HG02610 (cell line): ENCODE data around the gene FAM222B.
"Not testable (repeated sequence)": the region's sequence is repeated elsewhere in the genome, so short reads cannot be mapped to it uniquely, and the experiment has no call there.

ENCODE experiments used
- ATAC-seq: cut with Tn5 transposase; IDR thresholded peaks from one replicate; pipeline ENCODE4 v1.9.1; 2021; ENCODE audit warnings: mild to moderate bottlenecking, moderate library complexity; ENCODE audit not compliant: unreplicated experiment

The FAM222B gene, protein sequence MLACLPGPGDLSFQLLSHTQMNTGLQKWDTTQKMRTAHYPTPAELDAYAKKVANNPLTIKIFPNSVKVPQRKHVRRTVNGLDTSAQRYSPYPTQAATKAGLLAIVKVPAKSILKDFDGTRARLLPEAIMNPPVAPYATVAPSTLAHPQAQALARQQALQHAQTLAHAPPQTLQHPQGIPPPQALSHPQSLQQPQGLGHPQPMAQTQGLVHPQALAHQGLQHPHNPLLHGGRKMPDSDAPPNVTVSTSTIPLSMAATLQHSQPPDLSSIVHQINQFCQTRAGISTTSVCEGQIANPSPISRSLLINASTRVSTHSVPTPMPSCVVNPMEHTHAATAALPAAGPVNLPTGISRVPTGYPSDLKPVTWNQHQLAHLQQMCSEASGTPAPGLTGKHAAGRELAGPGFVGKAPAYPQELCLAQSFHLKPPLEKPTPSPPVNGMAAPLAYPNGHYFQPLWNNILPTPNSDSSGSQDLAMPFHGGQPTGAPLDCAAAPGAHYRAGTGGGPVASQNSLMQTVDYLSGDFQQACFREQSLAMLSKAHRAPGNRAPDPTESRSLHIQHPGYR

GRCh38 chr17:28842282-28843012, at the start of gene FAM222B:
Gene FAM222B (minus strand): TSS chr17:28842790. CDS start chr17:28766667, 76,123 bp downstream.
- ATAC-seq = peak; percentile 84

DNA sequence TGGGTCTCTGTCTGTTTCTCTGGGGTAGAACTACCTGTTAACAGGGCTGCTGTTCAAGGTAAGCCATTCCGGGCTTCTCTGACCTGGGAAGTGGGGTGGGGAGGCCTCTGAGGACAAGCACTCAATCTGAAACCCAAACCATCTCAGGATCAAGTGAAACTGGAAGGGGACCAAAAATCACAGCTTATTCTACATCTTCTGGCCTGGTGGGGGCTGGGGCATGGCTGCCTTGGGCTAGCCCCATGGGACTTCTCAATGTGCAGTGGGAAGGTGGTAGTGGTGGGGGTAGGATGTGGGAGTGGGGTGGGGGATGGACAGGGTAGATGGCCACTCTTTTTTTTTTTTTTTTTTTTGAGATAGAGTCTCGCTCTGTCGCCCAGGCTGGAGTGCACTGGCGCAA, 49.4 kb upstream of the FAM222B start:
- no peak for ATAC-seq

DNA sequence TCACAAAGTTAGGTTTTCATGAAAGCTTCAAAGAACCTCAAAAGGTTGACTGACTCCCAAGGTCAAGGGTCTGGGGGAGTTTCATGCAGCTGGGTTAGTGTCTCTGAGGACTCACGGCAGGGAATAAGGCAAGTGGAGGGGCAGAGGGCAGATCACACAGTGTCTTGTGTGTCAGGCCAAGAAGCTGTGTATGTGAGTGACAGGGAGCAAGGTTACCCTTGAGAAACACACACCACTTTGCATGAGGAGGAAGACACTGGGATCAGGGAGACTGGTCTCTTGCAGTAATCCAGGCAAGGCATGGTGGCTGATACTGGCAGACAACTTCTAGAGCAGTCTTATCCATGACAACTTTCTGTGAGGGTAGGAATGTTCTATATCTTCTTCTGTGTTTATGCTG, 48.6 kb upstream of the FAM222B start:
- no peak for ATAC-seq

GRCh38 chr17:28889996-28890395, 47.4 kb upstream of the FAM222B start:
- no peak for ATAC-seq

- no peak for ATAC-seq
Observed at GRCh38 chr17:28888832-28889231, 46.2 kb upstream of the FAM222B start.

- no peak for ATAC-seq
Observed at GRCh38 chr17:28887871-28888471, 45.4 kb upstream of the FAM222B start.

- no peak for ATAC-seq
Observed at GRCh38 chr17:28885951-28886350, 43.4 kb upstream of the FAM222B start.

- ATAC-seq = no peak
Observed at GRCh38 chr17:28885363-28885762, 42.8 kb upstream of the FAM222B start.

- ATAC-seq = no peak
Observed at GRCh38 chr17:28883967-28884702, 41.5 kb upstream of the FAM222B start.

GRCh38 chr17:28882154-28882895, 39.7 kb upstream of the FAM222B start:
- no peak for ATAC-seq

DNA sequence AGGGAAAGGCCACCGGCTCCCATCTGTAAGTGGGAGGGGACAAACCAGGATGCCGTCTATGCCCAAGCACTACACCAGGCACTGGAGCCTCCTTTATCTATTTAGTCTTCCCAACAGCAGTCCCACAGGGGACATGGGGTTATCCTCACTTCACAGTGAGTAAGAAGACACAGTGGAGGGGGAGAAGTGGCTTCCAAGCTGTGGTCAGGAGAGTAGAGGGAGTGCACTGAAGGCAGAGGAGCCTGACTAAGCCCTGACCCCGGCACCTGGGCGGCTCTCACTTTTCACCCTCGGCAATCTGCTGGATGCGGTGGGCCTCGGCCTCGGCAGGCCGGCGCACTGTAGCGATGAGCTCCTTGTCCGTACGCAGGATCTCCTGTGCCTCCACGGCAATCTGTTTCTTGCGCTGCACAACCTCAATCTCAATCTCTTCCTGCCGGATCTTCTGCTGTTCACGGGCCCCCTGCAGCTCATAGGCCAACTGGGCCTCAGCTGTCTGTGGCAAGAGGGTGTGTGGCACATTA, 39.0 kb upstream of the FAM222B start:
- no peak for ATAC-seq

DNA sequence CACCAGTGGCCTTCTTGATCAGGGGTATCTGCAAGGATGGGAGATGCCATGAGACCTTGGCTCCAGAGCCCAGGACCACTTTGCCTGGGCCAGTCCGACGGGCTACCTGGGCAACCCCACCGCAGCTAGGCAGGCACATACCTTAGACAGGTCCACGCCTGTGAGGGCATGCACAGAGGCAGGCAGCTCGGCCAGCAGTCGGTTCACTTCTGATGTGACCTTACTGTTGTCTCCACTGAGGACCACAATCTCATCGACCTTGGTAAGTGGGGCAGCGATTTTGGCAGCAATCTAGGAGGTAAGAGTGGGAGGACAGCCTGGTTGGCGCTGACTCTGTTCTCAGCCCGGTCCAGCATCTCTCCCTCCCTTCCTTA, 38.0 kb upstream of the FAM222B start:
- no peak for ATAC-seq

DNA sequence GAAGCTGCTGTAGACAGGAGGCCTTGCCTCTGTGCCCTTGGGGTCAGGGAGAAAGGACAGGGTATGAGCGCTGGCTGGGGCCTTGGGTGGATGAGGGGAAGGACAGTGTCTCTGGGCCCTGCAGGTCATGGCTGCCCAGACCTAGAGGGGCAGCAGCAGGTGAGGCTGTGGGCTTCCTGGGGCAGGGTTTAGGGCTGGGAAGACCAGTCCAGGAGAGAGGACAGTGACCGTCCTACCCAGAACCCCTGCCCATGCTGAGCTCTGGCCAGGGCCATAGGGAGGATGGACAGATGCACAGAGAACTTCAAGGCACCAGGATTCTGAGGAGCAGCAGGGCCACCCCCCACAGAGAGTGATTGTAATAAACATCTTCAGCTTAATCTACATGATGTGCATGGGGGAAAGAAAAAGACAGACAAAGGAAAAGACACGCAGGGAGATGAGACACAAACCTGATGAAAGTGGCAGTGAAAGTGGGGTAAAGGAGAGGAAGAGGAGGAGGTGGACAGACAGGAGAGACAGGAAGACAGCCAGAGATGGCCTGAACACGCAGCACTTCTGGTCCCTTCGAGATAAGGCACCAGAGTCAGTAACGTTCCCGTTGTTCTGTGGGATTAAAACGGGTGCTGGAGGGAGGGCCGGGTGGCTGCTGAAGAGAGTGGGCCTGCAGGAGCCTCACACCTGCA, 37.4 kb upstream of the FAM222B start:
- ATAC-seq = no peak

DNA sequence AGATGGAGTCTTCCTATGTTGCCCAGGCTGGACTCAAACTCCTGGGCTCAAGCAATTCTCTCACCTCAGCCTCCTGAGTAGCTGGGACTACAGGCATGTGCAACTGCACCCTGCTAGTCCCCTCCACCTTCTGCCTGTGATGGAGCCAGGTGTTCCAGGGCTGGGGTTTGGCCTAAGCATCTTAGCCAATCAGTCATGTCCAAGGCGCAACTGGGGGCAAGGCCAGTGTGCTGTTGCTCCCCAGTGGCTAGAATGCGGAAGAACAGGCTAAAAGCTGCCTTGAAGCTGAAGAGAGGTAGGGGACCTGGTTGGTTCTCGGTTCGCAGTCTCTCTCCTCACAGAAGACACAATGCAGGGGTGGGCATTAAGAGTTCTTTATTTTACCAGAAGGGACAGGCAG, 36.4 kb upstream of the FAM222B start:
- ATAC-seq = no peak

GRCh38 chr17:28878158-28878910, 35.7 kb upstream of the FAM222B start:
- ATAC-seq = no peak

- ATAC-seq = not testable (repeated sequence)
Observed at GRCh38 chr17:28877150-28877711, 34.6 kb upstream of the FAM222B start.

DNA sequence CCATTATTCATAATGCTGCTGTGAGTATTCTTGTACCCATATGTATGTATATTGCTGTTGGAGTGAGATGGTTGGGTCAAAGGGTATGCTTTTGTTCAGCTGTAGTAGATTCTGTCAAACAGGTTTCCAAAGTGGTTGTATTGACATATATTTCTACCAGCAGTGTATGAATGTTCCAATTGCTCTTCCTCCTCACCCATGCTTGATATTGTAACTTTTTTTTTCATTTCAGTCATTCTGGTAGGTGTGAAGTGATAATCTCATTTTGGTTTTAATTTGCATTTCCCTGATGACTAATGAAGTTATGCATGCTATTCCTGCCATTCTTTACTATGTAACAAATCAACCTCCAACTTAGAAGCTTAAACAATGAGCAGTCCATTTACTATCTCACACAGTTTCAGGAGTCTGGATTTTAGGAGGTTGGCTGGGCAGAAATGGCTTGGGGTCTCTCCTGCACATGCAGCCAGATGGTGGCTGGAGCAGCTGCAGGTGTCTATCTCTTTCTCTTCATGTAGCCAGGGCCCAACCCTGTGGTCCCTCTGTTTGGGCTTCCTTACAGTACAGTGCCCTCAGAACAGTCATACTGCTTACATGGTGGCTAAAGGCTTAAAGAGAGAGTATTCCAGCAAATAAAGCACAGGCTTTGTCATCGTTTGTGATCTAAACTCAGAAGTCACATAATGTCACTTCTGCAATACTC, 33.4 kb upstream of the FAM222B start:
- ATAC-seq = no peak

DNA sequence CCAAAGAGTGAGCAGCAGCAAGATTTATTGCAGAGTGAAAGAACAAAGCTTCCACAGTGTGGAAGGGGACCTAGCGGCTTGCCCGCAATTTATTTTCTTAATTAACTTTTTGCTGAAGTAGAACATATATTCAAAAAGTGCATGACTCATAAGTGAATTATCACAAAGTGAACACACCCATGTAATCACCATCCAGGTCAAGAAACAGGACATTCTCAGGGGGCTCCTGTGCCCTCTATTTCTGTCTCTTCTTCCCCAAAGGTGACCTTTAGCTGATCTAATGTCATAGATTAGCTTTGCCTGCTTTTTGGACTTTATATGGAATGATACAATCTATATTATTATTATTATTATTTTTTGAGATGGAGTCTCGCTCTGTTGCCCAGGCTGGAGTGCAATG, 32.2 kb upstream of the FAM222B start:
- ATAC-seq = no peak
